ENCODE measurements around the gene RAB40B. TPM values are rescaled to one million over a fixed set of nuclear protein-coding genes. Genes with fewer than 3 reads are reported as not detected.
A peak's percentile ranks its signal among the peaks of the same experiment; 100 is the strongest.

The RAB40B gene
- total and polyA plus RNA-seq, 8 donors = 6.8 to 25.7 (median 19.5) TPM

DNA sequence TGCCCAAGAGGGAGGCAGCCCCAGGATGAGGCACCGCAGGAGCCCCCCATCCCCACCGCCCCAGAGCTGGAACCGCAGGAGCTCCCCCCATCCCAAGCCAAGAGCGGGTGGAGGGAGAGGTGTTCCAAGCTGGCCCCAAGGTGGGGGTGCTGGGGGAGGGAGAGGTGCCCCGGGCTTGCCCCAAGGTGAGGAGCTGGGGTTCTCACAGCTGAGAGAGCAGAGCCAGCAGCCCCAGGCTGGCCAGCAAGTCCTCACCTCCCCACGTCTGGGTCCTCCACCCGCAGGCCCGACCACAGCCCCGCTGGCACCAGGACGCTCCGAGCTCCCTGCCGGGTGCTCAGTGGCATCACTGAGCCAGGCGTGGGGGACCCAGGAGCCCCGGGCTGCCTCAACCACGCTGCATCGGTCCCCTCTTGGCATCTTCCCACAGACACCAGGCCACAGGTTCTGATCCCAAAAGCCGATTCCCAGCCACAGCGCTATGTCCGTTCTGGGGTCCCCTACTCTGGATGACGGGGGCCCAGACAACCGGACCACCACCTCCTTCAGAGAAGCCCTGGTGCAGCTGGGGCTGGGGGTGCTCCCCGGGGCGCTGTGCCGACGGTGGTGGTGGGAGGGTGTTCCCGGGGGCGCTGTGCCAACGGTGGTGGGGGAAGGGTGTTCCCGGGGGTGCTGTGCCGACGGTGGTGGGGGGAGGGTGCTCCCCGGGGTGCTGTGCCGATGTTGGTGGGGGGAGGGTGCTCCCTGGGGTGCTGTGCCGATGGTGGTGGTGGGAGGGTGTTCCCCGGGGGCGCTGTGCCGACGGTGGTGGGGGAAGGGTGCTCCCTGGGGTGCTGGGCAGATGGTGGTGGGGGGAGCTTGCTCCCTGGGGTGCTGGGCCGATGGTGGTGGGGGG is 34.9 kb downstream of the RAB40B start:
- ATAC-seq = no peak

DNA sequence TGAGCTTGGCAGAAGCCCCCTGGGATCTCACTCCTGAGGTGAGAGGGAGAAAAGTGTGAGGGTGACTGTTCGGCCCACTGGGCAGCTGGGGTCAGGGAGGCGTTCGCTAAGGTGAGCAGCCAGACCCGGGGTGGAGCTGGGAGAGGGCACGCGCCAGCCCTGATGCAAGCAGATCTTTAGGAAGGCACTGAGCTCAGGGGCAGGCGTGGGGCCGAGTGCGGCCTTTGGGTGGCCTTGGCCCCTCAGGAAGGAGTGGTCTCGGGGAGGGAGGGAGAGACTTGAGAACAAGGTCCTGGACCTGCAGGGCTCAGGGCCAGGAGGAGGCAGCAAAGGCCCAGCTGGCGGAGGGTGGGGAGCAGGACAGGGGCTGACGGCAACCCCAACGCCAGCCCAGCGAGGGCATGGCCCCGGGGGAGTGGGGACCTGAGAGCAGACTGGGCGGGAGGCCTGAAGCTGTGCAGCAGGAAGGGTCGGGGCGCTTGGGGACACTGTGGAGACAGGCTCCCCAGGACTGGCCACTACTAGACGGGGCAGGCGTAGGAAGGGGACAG is 35.7 kb downstream of the RAB40B start:
- ATAC-seq = no peak

More for the DNA sequence above, 34.9 kb downstream of the RAB40B start:
- intact Hi-C loops (cut with DNase I) = no loop called here
- Histone ChIP-seq H3K9me3 (no peaks in the 10 kb centered on the region), H3K4me1 (peaks cover 0 to 5% of the 10 kb centered on the region in 2 donors), H3K27me3 (no peaks in the 10 kb centered on the region), H3K36me3 (peaks cover 0 to 5% of the 10 kb centered on the region in 2 donors), H3K4me3 (no peak overlapping the region), H3K27ac (no peak overlapping the region)
- TF ChIP-seq, protein P1, sequence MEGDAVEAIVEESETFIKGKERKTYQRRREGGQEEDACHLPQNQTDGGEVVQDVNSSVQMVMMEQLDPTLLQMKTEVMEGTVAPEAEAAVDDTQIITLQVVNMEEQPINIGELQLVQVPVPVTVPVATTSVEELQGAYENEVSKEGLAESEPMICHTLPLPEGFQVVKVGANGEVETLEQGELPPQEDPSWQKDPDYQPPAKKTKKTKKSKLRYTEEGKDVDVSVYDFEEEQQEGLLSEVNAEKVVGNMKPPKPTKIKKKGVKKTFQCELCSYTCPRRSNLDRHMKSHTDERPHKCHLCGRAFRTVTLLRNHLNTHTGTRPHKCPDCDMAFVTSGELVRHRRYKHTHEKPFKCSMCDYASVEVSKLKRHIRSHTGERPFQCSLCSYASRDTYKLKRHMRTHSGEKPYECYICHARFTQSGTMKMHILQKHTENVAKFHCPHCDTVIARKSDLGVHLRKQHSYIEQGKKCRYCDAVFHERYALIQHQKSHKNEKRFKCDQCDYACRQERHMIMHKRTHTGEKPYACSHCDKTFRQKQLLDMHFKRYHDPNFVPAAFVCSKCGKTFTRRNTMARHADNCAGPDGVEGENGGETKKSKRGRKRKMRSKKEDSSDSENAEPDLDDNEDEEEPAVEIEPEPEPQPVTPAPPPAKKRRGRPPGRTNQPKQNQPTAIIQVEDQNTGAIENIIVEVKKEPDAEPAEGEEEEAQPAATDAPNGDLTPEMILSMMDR (IDR thresholded peaks at IDR 0.05) = no peak
- peak in 1 of 4 donors; percentile 58 for DNase-seq

DNA sequence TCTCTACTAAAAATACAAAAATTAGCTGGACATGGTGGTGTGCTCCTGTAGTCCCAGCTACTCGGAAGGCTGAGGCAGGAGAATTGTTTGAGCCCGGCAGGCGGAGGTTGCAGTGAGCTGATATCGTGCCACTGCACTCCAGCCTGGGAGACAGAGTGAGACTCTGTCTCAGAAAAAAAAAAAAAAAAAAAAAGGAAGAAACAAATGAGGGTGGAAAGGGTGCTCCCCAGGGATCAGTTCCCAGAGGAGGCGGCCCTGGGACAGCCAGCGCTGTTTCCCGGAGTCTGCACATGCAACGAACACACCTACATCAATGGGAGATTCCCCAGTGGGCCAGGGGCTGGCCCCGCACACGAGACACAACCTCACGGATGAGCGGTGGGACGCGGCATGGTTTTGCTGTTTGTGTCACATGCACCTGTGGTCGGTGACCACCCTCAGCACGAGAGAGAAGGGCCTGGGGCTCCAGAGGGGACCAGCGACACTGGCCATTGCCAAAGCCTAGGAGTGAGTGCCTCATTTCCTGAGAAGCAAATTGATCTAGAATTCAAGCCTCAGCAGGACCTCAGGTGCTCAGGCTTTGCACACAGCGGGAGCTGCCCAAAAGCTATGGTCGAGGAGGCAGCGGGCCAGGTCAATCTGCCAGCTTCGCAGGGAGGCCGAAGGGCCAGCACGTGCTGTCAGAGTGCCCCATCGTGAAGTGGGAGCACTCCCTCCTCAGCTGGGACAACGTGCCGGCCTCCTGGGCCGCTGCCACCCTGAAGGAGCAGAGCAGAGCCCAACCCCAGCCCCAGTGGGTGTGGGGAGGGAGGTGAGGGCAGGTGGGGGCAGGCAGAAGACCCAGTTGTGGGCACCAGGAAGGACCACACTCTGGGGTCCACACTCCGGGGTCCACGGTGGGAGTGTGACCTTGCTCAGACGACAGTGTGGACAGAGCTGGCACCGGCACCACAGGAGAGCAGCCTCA is 36.5 kb downstream of the RAB40B start:
- TF ChIP-seq, protein P1 (IDR thresholded peaks at IDR 0.05) = no peak
- intact Hi-C loops (cut with DNase I) = no loop called here
- Histone ChIP-seq H3K4me3 (no peak overlapping the region), H3K27ac (no peak overlapping the region), H3K9me3 (no peaks in the 10 kb centered on the region), H3K36me3 (peaks cover 0 to 5% of the 10 kb centered on the region in 2 donors), H3K27me3 (no peaks in the 10 kb centered on the region), H3K4me1 (no peaks in the 10 kb centered on the region)
- ATAC-seq = no peak
- peak in 1 of 4 donors; percentile 78 for DNase-seq

More for the DNA sequence above, 35.7 kb downstream of the RAB40B start:
- Histone ChIP-seq H3K4me3 (no peak overlapping the region), H3K4me1 (no peaks in the 10 kb centered on the region), H3K36me3 (peaks cover 0 to 5% of the 10 kb centered on the region in 2 donors), H3K27me3 (no peaks in the 10 kb centered on the region), H3K27ac (no peak overlapping the region), H3K9me3 (no peaks in the 10 kb centered on the region)
- intact Hi-C loops (cut with DNase I) = no loop called here
- DNase-seq = peak in 1 of 4 donors; percentile 53
- TF ChIP-seq, protein P1 (IDR thresholded peaks at IDR 0.05) = no peak

- no peak overlapping the region for H3K27ac ChIP-seq
- H3K9me3 ChIP-seq = no peaks in the 10 kb centered on the region
- H3K27me3 ChIP-seq = no peaks in the 10 kb centered on the region
- TF ChIP-seq, protein P1 (IDR thresholded peaks at IDR 0.05) = no peak
- intact Hi-C loops (cut with DNase I) = no loop called here
- peaks cover 0 to 5% of the 10 kb centered on the region in 2 donors for H3K36me3 ChIP-seq
- DNase-seq (peak in 1 of 4 donors; percentile 43), ATAC-seq (no peak)
- H3K4me1 ChIP-seq = peaks cover 0 to 7% of the 10 kb centered on the region in 2 donors
- H3K4me3 ChIP-seq = no peak overlapping the region
These were observed 38.6 kb downstream of the RAB40B start for GRCh38 chr17:82659886-82660285.
